Cardiac muscle cell (in vitro differentiated cells and primary cell): ENCODE data around the gene SNAP47. TPM values are rescaled to one million over a fixed set of nuclear protein-coding genes. Genes with fewer than 3 reads are reported as not detected.

Source experiments
- DNase-seq, 2 donors: peaks; one replicate each; pipeline versions ENCODE4 v3.0.0 to v3.0.0-alpha.2; 2010 to 2017; ENCODE audit warnings: low read depth in 1 of 2, low spot score in 1 of 2
- H3K27ac ChIP-seq: fragments of 200-600 bp; sonication (generic); 2 replicates; pipeline ENCODE4 v1.5.1; 2016
- H3K27me3 ChIP-seq: fragments of 200-600 bp; sonication (generic); 2 replicates; pipeline ENCODE4 v1.6.0; 2016; ENCODE audit warnings: control low read depth
- H3K36me3 ChIP-seq: fragments of 200-600 bp; sonication (generic); 2 replicates; pipeline ENCODE4 v1.5.1; 2016; ENCODE audit warnings: control low read depth
- H3K4me1 ChIP-seq: fragments of 200-600 bp; sonication (generic); 2 replicates; pipeline ENCODE4 v1.8.1; 2017; ENCODE audit warnings: low read depth, mild to moderate bottlenecking, mixed run types
- H3K4me3 ChIP-seq: fragments of 200-600 bp; sonication (generic); 2 replicates; pipeline ENCODE4 v1.5.1; 2016; ENCODE audit warnings: mild to moderate bottlenecking
- H3K9me3 ChIP-seq: fragments of 200-600 bp; sonication (generic); 2 replicates; pipeline ENCODE4 v1.5.1; 2017; ENCODE audit warnings: low read depth, mild to moderate bottlenecking, control low read depth
- polyA plus RNA-seq: library from polyadenylated mRNA; unstranded; fragments of >200 nt; fragmentation: Nextera tagmentation; extraction: Ambion mirVana; gene quantifications from 2 replicates; pipeline ENCODE4 v1.2.1, GENCODE V29; 2016
- total RNA-seq: library from RNA; depleted of rRNA; stranded (reverse); fragments of >200 nt; gene quantifications from 2 replicates; pipeline ENCODE4 v1.2.3, GENCODE V29; 2016
- TF ChIP-seq, protein P1 (sequence below): IDR thresholded peaks from 2 replicates; pipeline ENCODE4 v1.5.1; 2012; ENCODE audit warnings: low read depth, mild to moderate bottlenecking, low read length

The SNAP47 gene
- total and polyA plus RNA-seq, 2 experiments from 2014 or later = 43.7 to 57.4 TPM

DNA sequence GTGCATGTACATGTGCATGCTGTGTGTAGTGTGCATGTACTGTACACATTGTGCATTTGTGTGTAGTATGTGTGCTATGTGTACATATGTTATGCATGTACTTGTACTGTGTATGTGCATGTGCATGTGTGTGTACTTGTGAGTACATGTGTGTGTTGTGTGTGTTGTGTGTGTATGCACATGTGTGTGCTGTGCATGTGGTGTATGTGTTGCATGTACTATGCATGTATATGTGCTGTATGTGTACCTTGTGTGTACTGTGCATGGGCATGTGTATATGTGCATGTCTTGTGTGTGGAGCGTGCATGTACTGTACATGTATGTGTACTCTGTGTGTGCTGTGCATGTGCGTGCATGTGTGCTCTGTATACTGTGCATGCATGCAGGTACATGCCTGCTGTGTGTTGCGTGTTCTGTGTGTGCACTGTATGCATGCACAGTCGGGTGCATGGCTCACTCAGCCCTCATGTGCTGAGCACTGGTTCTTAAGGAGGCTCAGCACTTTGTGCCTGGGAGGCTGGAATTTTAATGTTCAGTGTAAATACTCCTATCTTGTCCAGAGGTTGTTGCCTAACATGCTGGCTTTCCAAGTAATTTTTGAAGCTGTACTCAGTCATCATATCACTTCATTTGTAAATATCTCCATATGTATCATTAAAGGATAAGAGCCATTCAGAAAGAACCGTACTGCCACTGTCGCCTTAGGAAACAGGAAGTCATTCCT, 32.3 kb downstream of the SNAP47 start:
- H3K9me3 ChIP-seq = no peaks in the 10 kb centered on the region
- peaks cover 17% of the 10 kb centered on the region for H3K36me3 ChIP-seq
- H3K27me3 ChIP-seq = no peaks in the 10 kb centered on the region
- no peak overlapping the region for H3K4me3 ChIP-seq
- no peak for DNase-seq
- TF ChIP-seq, protein P1, sequence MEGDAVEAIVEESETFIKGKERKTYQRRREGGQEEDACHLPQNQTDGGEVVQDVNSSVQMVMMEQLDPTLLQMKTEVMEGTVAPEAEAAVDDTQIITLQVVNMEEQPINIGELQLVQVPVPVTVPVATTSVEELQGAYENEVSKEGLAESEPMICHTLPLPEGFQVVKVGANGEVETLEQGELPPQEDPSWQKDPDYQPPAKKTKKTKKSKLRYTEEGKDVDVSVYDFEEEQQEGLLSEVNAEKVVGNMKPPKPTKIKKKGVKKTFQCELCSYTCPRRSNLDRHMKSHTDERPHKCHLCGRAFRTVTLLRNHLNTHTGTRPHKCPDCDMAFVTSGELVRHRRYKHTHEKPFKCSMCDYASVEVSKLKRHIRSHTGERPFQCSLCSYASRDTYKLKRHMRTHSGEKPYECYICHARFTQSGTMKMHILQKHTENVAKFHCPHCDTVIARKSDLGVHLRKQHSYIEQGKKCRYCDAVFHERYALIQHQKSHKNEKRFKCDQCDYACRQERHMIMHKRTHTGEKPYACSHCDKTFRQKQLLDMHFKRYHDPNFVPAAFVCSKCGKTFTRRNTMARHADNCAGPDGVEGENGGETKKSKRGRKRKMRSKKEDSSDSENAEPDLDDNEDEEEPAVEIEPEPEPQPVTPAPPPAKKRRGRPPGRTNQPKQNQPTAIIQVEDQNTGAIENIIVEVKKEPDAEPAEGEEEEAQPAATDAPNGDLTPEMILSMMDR = no peak
- peaks cover 4% of the 10 kb centered on the region for H3K4me1 ChIP-seq
- H3K27ac ChIP-seq = no peak overlapping the region

DNA sequence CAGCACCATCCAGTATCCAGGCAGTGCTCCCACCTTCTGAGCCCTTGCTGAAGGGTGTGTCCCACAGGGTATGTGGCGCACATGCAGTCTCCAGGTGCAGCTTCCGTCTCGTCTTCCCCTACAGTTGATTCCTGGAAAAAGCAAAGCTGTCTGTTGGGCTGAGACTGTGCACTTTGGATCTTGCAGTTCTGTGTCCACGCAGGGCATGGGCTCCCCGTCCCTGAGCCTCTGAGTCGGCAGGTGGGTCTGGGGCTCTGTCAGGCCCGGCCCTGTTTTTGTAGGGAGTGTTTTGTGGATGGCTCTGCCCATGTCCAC, 32.8 kb downstream of the SNAP47 start:
- TF ChIP-seq, protein P1 = no peak
- Histone ChIP-seq H3K4me3 (no peak overlapping the region), H3K9me3 (no peaks in the 10 kb centered on the region), H3K4me1 (no peaks in the 10 kb centered on the region), H3K27me3 (no peaks in the 10 kb centered on the region), H3K36me3 (peaks cover 17% of the 10 kb centered on the region), H3K27ac (no peak overlapping the region)
- DNase-seq = no peak

DNA sequence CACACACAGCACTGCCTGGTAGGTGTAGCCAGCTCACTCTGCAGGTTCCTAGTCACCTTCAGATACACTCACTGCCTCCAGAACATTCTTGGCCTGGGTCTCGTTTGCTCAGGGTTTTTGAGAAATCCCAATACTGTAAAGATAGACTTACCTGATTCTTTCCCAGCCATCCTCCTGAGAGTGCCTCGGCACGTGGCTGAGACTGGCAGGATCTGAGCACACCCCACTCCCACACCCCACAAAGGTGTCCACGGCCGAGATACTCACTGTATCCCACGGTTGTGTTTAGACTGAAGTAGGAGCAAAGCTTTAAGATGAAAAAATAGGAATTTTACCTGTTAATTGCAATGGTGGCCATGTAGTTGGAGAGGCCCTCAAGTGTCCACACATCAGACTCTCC, 33.4 kb downstream of the SNAP47 start:
- Histone ChIP-seq H3K36me3 (peaks cover 17% of the 10 kb centered on the region), H3K27ac (no peak overlapping the region), H3K4me3 (no peak overlapping the region), H3K27me3 (no peaks in the 10 kb centered on the region), H3K4me1 (no peaks in the 10 kb centered on the region), H3K9me3 (no peaks in the 10 kb centered on the region)
- no peak for DNase-seq
- TF ChIP-seq, protein P1 = no peak

DNA sequence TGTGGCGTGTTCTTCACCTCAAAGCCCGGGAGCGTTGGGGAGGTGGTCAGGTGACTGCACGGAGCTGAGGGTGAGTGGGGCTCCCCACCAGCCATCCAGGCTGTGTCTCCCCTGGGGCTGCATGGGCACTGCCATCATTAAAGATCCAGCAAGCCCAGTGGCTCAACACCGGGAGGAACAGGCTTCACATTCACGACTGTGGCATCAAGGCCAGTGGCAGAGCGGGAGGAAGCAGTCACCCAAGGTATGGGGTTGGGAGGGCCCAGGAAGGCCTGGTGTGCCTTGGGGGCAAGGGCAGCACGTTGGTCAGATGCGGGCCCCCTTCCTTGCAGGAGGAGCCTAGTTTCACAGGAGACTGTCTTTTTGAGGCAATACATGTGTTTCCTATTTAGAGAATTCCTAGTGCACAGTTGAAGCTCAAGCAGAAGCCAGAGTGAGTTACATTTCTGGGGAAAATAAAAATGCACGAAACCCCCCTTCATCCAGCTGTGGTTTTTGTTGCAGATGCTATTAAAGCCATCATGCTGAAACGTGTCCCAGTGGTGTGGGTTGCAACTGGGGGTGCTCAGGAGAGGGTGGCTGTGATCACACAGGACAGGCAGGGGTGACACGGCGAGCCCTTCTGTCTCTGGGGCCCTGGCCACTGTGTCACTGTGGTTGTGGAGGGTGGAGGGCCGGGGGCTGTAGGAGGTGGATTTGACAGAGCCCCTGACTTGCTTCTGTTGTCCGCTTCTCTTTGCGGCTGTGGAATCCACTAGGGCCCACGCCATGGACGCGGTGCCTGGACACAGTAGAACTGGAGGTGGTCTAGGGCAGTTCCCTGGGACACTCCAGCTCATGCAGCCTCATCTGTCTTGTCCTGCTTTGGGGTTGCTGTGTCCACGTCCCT, 34.1 kb downstream of the SNAP47 start:
- Histone ChIP-seq H3K9me3 (no peaks in the 10 kb centered on the region), H3K4me3 (no peak overlapping the region), H3K36me3 (peaks cover 17% of the 10 kb centered on the region), H3K27ac (no peak overlapping the region), H3K27me3 (no peaks in the 10 kb centered on the region), H3K4me1 (no peaks in the 10 kb centered on the region)
- TF ChIP-seq, protein P1 = no peak
- no peak for DNase-seq

DNA sequence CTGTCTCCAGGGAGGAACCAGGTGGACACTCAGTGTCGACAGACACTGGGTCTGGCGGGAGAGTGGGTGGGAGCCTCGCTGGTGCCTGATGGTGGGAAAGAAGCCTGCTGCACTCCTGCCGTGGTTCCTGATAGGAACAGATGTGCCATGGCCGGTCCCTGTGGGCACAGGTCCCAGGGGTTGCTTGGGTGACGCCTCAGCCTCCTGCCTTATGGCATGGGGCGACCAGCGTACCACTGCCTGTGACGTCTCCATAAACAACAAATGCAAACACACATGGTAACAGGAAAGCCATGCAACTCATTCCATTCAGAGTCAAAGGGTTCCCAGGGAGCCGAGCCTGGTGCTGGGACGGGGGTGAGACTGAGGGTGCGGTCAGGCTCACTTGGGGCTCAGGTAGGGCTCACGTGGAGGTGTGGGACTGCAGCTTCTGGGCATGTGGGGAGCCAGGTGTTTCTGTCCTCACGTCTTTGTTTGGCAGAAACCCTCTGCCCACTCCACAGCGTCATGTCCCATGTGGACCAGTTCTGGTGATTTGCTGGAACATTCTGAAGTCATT, 34.8 kb downstream of the SNAP47 start:
- Histone ChIP-seq H3K36me3 (peaks cover 17% of the 10 kb centered on the region), H3K4me3 (no peak overlapping the region), H3K9me3 (no peaks in the 10 kb centered on the region), H3K27me3 (no peaks in the 10 kb centered on the region), H3K27ac (no peak overlapping the region), H3K4me1 (no peaks in the 10 kb centered on the region)
- DNase-seq = no peak
- TF ChIP-seq, protein P1 = no peak
